ENCODE measurements around the gene SCUBE2. TPM values are rescaled to one million over a fixed set of nuclear protein-coding genes. Genes with fewer than 3 reads are reported as not detected.
"Not testable (repeated sequence)": the region's sequence is repeated elsewhere in the genome, so short reads cannot be mapped to it uniquely, and the experiment has no call there.

Gene SCUBE2
- total RNA-seq, 1 donor from 2014 or later: 4.7 TPM

GRCh38 chr11:9004183-9004926 is 87.0 kb downstream of the SCUBE2 start:
- no peak for DNase-seq

- peak; percentile 51 for DNase-seq
Observed at GRCh38 chr11:9003573-9004182, 87.7 kb downstream of the SCUBE2 start, which contains the start of gene NRIP3. NRIP3 (minus strand) TSS chr11:9004001; CDS start chr11:9003935, 66 bp downstream.

- no peak for DNase-seq
Observed at GRCh38 chr11:9002920-9003572, 88.4 kb downstream of the SCUBE2 start.

GRCh38 chr11:9001736-9002135 is 89.7 kb downstream of the SCUBE2 start:
- no peak for DNase-seq

- no peak for DNase-seq
Observed at GRCh38 chr11:8998017-8998416, 93.4 kb downstream of the SCUBE2 start.

GRCh38 chr11:8997451-8997850 is 93.9 kb downstream of the SCUBE2 start:
- no peak for DNase-seq

- no peak for DNase-seq
Observed at GRCh38 chr11:8989453-8989852, 101.9 kb downstream of the SCUBE2 start.

- DNase-seq: no peak
Observed at GRCh38 chr11:8988329-8989234, 102.8 kb downstream of the SCUBE2 start.

- no peak for DNase-seq
Observed at GRCh38 chr11:8987446-8987845, 104.0 kb downstream of the SCUBE2 start.

GRCh38 chr11:8986772-8987171 is 104.6 kb downstream of the SCUBE2 start:
- not testable (repeated sequence) for DNase-seq

GRCh38 chr11:8985462-8985861 is 105.9 kb downstream of the SCUBE2 start:
- no peak for DNase-seq

- no peak for DNase-seq
Observed at GRCh38 chr11:8983552-8983951, 107.8 kb downstream of the SCUBE2 start.

- DNase-seq: no peak
Observed at GRCh38 chr11:8980485-8980884, 110.9 kb downstream of the SCUBE2 start.

- DNase-seq: not testable (repeated sequence)
Observed at GRCh38 chr11:8979365-8979764, 112.0 kb downstream of the SCUBE2 start.

GRCh38 chr11:8973121-8973520 is 118.3 kb downstream of the SCUBE2 start:
- no peak for DNase-seq

- DNase-seq: no peak
Observed at GRCh38 chr11:8971924-8972316, 119.5 kb downstream of the SCUBE2 start.

- DNase-seq: no peak
Observed at GRCh38 chr11:8971196-8971923, 120.0 kb downstream of the SCUBE2 start.
